HG03060 (cell line): ENCODE measurements around the gene TMPRSS11E.
"Not testable (repeated sequence)": the region's sequence is repeated elsewhere in the genome, so short reads cannot be mapped to it uniquely, and the experiment has no call there.

Experiments
- ATAC-seq: cut with Tn5 transposase; IDR thresholded peaks from one replicate; pipeline ENCODE4 v1.9.1; 2021; ENCODE audit warnings: low read depth, moderate number of reproducible peaks; ENCODE audit not compliant: unreplicated experiment

TMPRSS11E gene

GRCh38 chr4:68460085-68460484 is 12.8 kb downstream of the TMPRSS11E start:
- ATAC-seq = no peak

- ATAC-seq = no peak
Measured at GRCh38 chr4:68461790-68462189, 14.5 kb downstream of the TMPRSS11E start.

- ATAC-seq = no peak
Measured at GRCh38 chr4:68462691-68463090, 15.4 kb downstream of the TMPRSS11E start.

GRCh38 chr4:68463796-68464195 is 16.5 kb downstream of the TMPRSS11E start:
- ATAC-seq = no peak

- ATAC-seq = no peak
Measured at GRCh38 chr4:68465058-68465457, 17.8 kb downstream of the TMPRSS11E start.

GRCh38 chr4:68466185-68466584 is 18.9 kb downstream of the TMPRSS11E start:
- no peak for ATAC-seq

- ATAC-seq = no peak
Measured at GRCh38 chr4:68466751-68467150, 19.5 kb downstream of the TMPRSS11E start.

- ATAC-seq = no peak
Measured at GRCh38 chr4:68469482-68469881, 22.2 kb downstream of the TMPRSS11E start.

GRCh38 chr4:68476191-68476590 is 28.9 kb downstream of the TMPRSS11E start:
- no peak for ATAC-seq

GRCh38 chr4:68489338-68489737 is 42.1 kb downstream of the TMPRSS11E start:
- ATAC-seq = no peak

- no peak for ATAC-seq
Measured at GRCh38 chr4:68490826-68491457, 43.7 kb downstream of the TMPRSS11E start.

- no peak for ATAC-seq
Measured at GRCh38 chr4:68494688-68495087, 47.4 kb downstream of the TMPRSS11E start.

- ATAC-seq = peak; percentile 90
Measured at GRCh38 chr4:68498413-68499007, 51.2 kb downstream of the TMPRSS11E start.

GRCh38 chr4:68499021-68499420 is 51.8 kb downstream of the TMPRSS11E start:
- no peak for ATAC-seq

GRCh38 chr4:68503462-68503861 is 56.2 kb downstream of the TMPRSS11E start:
- not testable (repeated sequence) for ATAC-seq

- ATAC-seq = not testable (repeated sequence)
Measured at GRCh38 chr4:68504836-68505235, 57.6 kb downstream of the TMPRSS11E start.

GRCh38 chr4:68505452-68505851 is 58.2 kb downstream of the TMPRSS11E start:
- peak; percentile 54 for ATAC-seq

- ATAC-seq = no peak
Measured at GRCh38 chr4:68518889-68519288, 71.6 kb downstream of the TMPRSS11E start.

GRCh38 chr4:68520985-68521384 is 73.7 kb downstream of the TMPRSS11E start:
- no peak for ATAC-seq

- not testable (repeated sequence) for ATAC-seq
Measured at GRCh38 chr4:68522232-68522631, 75.0 kb downstream of the TMPRSS11E start.

GRCh38 chr4:68535974-68536373 is 88.7 kb downstream of the TMPRSS11E start:
- no peak for ATAC-seq

- ATAC-seq = no peak
Measured at GRCh38 chr4:68536375-68536774, 89.1 kb downstream of the TMPRSS11E start.
